ENCODE results near the gene AP2S1.

Gene AP2S1

DNA sequence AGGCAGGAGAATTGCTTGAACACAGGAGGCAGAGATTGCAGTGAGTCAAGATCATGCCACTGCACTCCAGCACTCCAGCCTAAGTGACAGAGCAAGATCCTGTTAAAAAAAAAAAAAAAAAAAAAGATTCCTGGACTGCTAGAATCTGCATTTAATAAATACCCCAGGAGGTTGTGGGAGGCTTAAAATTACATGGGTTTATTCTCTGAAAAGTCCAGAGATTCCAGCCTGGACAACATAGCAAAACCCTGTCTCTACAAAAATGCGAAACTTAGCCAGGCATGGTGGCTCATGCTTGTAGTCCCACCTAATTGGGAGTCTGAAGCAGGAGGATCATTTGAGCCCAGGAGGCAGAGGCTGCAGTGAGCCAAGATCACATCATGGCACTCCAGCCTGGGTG is 52.8 kb downstream of the AP2S1 start:
- TF ChIP-seq, protein P1, sequence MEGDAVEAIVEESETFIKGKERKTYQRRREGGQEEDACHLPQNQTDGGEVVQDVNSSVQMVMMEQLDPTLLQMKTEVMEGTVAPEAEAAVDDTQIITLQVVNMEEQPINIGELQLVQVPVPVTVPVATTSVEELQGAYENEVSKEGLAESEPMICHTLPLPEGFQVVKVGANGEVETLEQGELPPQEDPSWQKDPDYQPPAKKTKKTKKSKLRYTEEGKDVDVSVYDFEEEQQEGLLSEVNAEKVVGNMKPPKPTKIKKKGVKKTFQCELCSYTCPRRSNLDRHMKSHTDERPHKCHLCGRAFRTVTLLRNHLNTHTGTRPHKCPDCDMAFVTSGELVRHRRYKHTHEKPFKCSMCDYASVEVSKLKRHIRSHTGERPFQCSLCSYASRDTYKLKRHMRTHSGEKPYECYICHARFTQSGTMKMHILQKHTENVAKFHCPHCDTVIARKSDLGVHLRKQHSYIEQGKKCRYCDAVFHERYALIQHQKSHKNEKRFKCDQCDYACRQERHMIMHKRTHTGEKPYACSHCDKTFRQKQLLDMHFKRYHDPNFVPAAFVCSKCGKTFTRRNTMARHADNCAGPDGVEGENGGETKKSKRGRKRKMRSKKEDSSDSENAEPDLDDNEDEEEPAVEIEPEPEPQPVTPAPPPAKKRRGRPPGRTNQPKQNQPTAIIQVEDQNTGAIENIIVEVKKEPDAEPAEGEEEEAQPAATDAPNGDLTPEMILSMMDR (IDR thresholded peaks at IDR 0.05): no peak
- no peak for TF ChIP-seq ZFX (IDR thresholded peaks at IDR 0.05; ENCODE audit: borderline replicate concordance)
- no peak overlapping the region for H3K27ac ChIP-seq

DNA sequence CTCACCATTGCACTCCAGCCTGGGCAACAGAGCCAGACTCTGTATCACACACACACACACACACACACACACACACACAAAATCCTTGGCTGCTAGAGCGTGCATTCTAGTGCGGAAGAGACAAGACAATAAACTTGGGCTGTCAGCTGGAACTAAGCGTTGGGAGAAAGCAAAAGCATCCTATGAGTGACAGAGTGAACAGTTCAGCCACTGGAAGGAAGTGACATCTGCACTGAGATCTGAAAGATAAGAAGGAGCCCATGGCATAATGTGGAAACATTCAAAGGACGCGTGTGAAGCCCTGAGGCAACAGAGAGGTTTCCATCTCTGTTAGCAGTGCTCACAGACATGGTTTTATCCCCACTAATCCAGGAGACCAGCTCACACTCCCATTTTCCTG is 58.7 kb downstream of the AP2S1 start:
- H3K27ac ChIP-seq: no peak overlapping the region
- TF ChIP-seq, protein P1 (IDR thresholded peaks at IDR 0.05): no peak
- no peak for TF ChIP-seq ZFX (IDR thresholded peaks at IDR 0.05; ENCODE audit: borderline replicate concordance)

- no peak overlapping the region for H3K27ac ChIP-seq
- TF ChIP-seq, protein P1 (IDR thresholded peaks at IDR 0.05): no peak
- TF ChIP-seq ZFX (IDR thresholded peaks at IDR 0.05; ENCODE audit: borderline replicate concordance): no peak
Observed at GRCh38 chr19:46789371-46789770, 61.3 kb downstream of the AP2S1 start.

DNA sequence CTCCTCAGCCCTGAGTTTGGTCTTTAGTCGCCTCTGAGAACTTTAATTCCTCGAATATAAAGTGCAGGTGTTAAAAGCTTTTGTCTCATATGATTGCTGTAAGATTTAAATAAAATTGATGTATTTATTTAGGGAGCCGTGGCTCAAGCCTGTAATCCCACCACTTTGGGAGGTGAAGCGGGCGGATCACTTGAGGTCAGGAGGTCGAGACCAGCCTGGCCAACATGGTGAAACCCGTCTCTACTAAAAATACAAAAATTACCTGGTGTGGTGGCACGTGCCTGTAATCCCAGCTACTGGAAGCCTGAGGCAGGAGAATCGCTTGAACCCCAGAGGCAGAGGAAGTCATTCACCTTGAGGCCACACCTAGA is 61.7 kb downstream of the AP2S1 start:
- TF ChIP-seq, protein P1 (IDR thresholded peaks at IDR 0.05): no peak
- no peak for TF ChIP-seq ZFX (IDR thresholded peaks at IDR 0.05; ENCODE audit: borderline replicate concordance)
- peak overlapping the region; percentile 93; the same call in 1 of the 2 replicates for H3K27ac ChIP-seq

DNA sequence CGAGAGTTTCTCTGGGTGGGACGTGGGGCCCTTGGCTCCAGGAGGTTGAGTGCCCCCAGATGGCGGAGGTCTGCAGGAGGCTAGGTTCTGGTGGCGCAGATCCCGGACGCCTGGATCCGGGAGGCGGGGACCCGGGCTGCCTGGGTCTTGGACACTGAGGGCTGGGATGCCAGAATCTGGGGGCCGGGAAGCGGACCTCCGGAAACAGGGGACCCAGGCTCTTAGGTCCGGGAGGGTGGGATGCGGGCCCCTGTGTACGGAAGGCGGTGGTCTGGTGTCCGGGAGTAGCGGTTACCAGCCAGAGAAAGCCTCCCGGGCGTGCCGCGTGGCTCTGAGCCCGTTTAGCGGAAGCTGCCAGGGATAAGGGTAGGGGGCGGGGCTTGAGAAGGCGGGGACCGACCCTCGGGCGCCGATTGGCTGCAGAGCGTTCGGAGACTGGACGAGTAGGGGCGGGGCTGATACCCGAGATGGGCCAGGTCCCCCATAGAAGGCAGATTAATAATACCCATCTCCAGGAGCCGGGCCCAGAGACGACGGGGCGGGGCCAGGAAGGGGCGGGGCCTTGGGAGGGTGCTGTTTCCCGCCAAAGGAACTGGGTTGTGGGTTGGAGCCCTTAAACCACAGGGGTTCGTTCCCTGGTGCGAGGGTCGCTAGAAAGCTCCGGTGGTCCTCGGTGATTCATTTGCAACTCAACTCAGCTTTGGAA is 62.2 kb downstream of the AP2S1 start, which contains the start of gene SLC1A5:
TSS of gene SLC1A5 (minus strand) at position 333 of the 706 bp plus-strand sequence. CDS start 629 bp downstream, outside the sequence.
- peak within 1 kb of the TSS; percentile 93 for H3K27ac ChIP-seq
- no peak for TF ChIP-seq ZFX (IDR thresholded peaks at IDR 0.05; ENCODE audit: borderline replicate concordance)
- TF ChIP-seq, protein P1 (IDR thresholded peaks at IDR 0.05): no peak
